Endodermal cell (in vitro differentiated cells): ENCODE measurements around the gene HDLBP. TPM values are rescaled to one million over a fixed set of nuclear protein-coding genes. Genes with fewer than 3 reads are reported as not detected.

Source experiments
- DNase-seq: peaks from one replicate; pipeline ENCODE4 v3.0.0-alpha.2; 2017
- H3K27ac ChIP-seq: 2 replicates; pipeline ENCODE4 v1.5.1; 2013; ENCODE audit warnings: mild to moderate bottlenecking, low read depth, low read length, moderate library complexity
- H3K27me3 ChIP-seq: 2 replicates; pipeline ENCODE4 v1.6.1; 2013; ENCODE audit warnings: mild to moderate bottlenecking, low read length, moderate library complexity; ENCODE audit not compliant: insufficient read depth, control insufficient read depth, poor library complexity, severe bottlenecking
- H3K36me3 ChIP-seq: 2 replicates; pipeline ENCODE4 v1.7.0; 2013; ENCODE audit warnings: mild to moderate bottlenecking, low read length, moderate library complexity; ENCODE audit not compliant: control insufficient read depth, insufficient read depth
- H3K4me1 ChIP-seq: one replicate; pipeline ENCODE4 v1.7.0; 2013; ENCODE audit warnings: low read length; ENCODE audit not compliant: control insufficient read depth, insufficient read depth
- H3K4me3 ChIP-seq: 2 replicates; pipeline ENCODE4 v1.5.1; 2013; ENCODE audit warnings: mild to moderate bottlenecking, low read length, moderate library complexity
- H3K9ac ChIP-seq: 2 replicates; pipeline ENCODE4 v1.6.1; 2013; ENCODE audit warnings: mild to moderate bottlenecking, low read length, moderate library complexity; ENCODE audit not compliant: poor library complexity, severe bottlenecking; ENCODE audit errors: extremely low read depth
- H3K9me3 ChIP-seq: 2 replicates; pipeline ENCODE4 v1.6.1; 2013; ENCODE audit warnings: mild to moderate bottlenecking, low read length, moderate library complexity; ENCODE audit not compliant: control insufficient read depth
- H3K27ac Mint-ChIP-seq: 2 replicates; pipeline ENCODE4 v1.8.0; 2020; ENCODE audit warnings: mixed read lengths
- H3K27me3 Mint-ChIP-seq: 2 replicates; pipeline ENCODE4 v1.8.0; 2021; ENCODE audit warnings: mild to moderate bottlenecking, mixed read lengths; ENCODE audit not compliant: insufficient read depth
- H3K36me3 Mint-ChIP-seq: 2 replicates; pipeline ENCODE4 v1.8.0; 2020; ENCODE audit warnings: low read depth, mixed read lengths
- H3K4me1 Mint-ChIP-seq: 2 replicates; pipeline ENCODE4 v1.8.0; 2020; ENCODE audit warnings: mixed read lengths
- H3K4me3 Mint-ChIP-seq: 2 replicates; pipeline ENCODE4 v1.8.0; 2020; ENCODE audit warnings: mild to moderate bottlenecking, moderate library complexity, mixed read lengths
- H3K9me3 Mint-ChIP-seq: 2 replicates; pipeline ENCODE4 v1.8.0; 2020; ENCODE audit warnings: mild to moderate bottlenecking, mixed read lengths
- CTCF ChIP-seq: fragments of 200-600 bp; sonication (generic); conservative IDR thresholded peaks from 2 replicates; pipeline ENCODE4 v1.5.0; 2021; ENCODE audit warnings: antibody characterized with exemption, mild to moderate bottlenecking
- WGBS, 2 experiments: methylation state at CpG; one replicate each; pipeline versions ENCODE4 v1.1.5 to v1.1.7; 2013; ENCODE audit warnings: missing lambda C conversion rate in 2 of 2, mixed read lengths in 1 of 2; ENCODE audit not compliant: insufficient coverage in 1 of 2, insufficient read length in 1 of 2; 5-methylcytosine and 5-hydroxymethylcytosine counted together
- total RNA-seq, 2 donors: library from RNA; stranded (reverse); fragmentation: NEBNext Ultra II Directional in 1 of 2; extraction: Animal tissue kit (Norgen Biotek cat#: 25700) in 1 of 2; gene quantifications; 2 replicates in 1 of 2; 3 replicates in 1 of 2; pipeline ENCODE4 v1.2.1, GENCODE V29; 2021

Gene HDLBP
- total RNA-seq, 2 donors from 2014 or later = 344 to 374 TPM

- Mint-ChIP-seq H3K9me3 (no peaks in the 10 kb centered on the region), H3K27me3 (no peaks in the 10 kb centered on the region), H3K4me3 (no peak overlapping the region), H3K36me3 (peaks cover 51% of the 10 kb centered on the region), H3K4me1 (no peaks in the 10 kb centered on the region), H3K27ac (no peak overlapping the region)
- H3K4me1 ChIP-seq = no peaks in the 10 kb centered on the region
- H3K9ac ChIP-seq = no peak overlapping the region
- no peak for TF ChIP-seq CTCF
- H3K36me3 ChIP-seq = peaks cover 41% of the 10 kb centered on the region
- no peak overlapping the region for H3K4me3 ChIP-seq
- H3K9me3 ChIP-seq = no peaks in the 10 kb centered on the region
- no peaks in the 10 kb centered on the region for H3K27me3 ChIP-seq
- 94 to 98% methylated on average over 16 of the region's 16 CpGs for WGBS, 2 experiments
- no peak overlapping the region for H3K27ac ChIP-seq
- no peak for DNase-seq
These were observed 89.9 kb downstream of the HDLBP start for GRCh38 chr2:241225545-241225944.

GRCh38 chr2:241224851-241225438, 90.5 kb downstream of the HDLBP start:
- 91% methylated on average over 7 to 8 of the region's 8 CpGs for WGBS, 2 experiments
- TF ChIP-seq CTCF = no peak
- peaks cover 35% of the 10 kb centered on the region for H3K36me3 ChIP-seq
- Mint-ChIP-seq H3K4me1 (no peaks in the 10 kb centered on the region), H3K36me3 (peaks cover 46% of the 10 kb centered on the region), H3K27ac (peak overlapping the region; percentile 68), H3K9me3 (no peaks in the 10 kb centered on the region), H3K4me3 (no peak overlapping the region), H3K27me3 (no peaks in the 10 kb centered on the region)
- no peaks in the 10 kb centered on the region for H3K27me3 ChIP-seq
- peaks cover 3% of the 10 kb centered on the region for H3K9me3 ChIP-seq
- H3K4me1 ChIP-seq = no peaks in the 10 kb centered on the region
- H3K9ac ChIP-seq = no peak overlapping the region
- no peak for DNase-seq
- peak overlapping the region; percentile 24 for H3K27ac ChIP-seq
- no peak overlapping the region for H3K4me3 ChIP-seq

- Mint-ChIP-seq H3K9me3 (no peaks in the 10 kb centered on the region), H3K4me1 (no peaks in the 10 kb centered on the region), H3K27ac (peak overlapping the region; percentile 68), H3K36me3 (peaks cover 44% of the 10 kb centered on the region), H3K27me3 (no peaks in the 10 kb centered on the region), H3K4me3 (no peak overlapping the region)
- TF ChIP-seq CTCF = no peak
- H3K36me3 ChIP-seq = peaks cover 30% of the 10 kb centered on the region
- H3K9me3 ChIP-seq = peaks cover 5% of the 10 kb centered on the region
- no peaks in the 10 kb centered on the region for H3K27me3 ChIP-seq
- WGBS, 2 experiments = 87 to 94% methylated on average over 19 to 26 of the region's 26 CpGs
- DNase-seq = no peak
- H3K27ac ChIP-seq = peak overlapping the region; percentile 24
- no peaks in the 10 kb centered on the region for H3K4me1 ChIP-seq
- H3K4me3 ChIP-seq = no peak overlapping the region
- H3K9ac ChIP-seq = no peak overlapping the region
These were observed 91.2 kb downstream of the HDLBP start for GRCh38 chr2:241224018-241224850.
